ENCODE data around the gene MTA1.

- TF ChIP-seq, protein P1, sequence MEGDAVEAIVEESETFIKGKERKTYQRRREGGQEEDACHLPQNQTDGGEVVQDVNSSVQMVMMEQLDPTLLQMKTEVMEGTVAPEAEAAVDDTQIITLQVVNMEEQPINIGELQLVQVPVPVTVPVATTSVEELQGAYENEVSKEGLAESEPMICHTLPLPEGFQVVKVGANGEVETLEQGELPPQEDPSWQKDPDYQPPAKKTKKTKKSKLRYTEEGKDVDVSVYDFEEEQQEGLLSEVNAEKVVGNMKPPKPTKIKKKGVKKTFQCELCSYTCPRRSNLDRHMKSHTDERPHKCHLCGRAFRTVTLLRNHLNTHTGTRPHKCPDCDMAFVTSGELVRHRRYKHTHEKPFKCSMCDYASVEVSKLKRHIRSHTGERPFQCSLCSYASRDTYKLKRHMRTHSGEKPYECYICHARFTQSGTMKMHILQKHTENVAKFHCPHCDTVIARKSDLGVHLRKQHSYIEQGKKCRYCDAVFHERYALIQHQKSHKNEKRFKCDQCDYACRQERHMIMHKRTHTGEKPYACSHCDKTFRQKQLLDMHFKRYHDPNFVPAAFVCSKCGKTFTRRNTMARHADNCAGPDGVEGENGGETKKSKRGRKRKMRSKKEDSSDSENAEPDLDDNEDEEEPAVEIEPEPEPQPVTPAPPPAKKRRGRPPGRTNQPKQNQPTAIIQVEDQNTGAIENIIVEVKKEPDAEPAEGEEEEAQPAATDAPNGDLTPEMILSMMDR (IDR thresholded peaks at IDR 0.05) = no peak
- TF ChIP-seq MXI1 (IDR thresholded peaks at IDR 0.05; ENCODE audit: low read depth, low read length) (no peak), USF2 (IDR thresholded peaks at IDR 0.05; ENCODE audit: borderline replicate concordance, low read depth, low read length) (no peak), FOXJ3 (CRISPR knock-in tag; IDR thresholded peaks at IDR 0.05) (no peak), SMC3 (IDR thresholded peaks at IDR 0.05; ENCODE audit: low read depth, low read length) (no peak), RAD21 (IDR thresholded peaks at IDR 0.05; ENCODE audit: low read length) (no peak)
- TF ChIP-seq, protein P2, sequence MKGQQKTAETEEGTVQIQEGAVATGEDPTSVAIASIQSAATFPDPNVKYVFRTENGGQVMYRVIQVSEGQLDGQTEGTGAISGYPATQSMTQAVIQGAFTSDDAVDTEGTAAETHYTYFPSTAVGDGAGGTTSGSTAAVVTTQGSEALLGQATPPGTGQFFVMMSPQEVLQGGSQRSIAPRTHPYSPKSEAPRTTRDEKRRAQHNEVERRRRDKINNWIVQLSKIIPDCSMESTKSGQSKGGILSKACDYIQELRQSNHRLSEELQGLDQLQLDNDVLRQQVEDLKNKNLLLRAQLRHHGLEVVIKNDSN (IDR thresholded peaks at IDR 0.05; ENCODE audit: borderline replicate concordance, low read depth) = no peak
Observed at GRCh38 chr14:105436891-105437722, 17.5 kb downstream of the MTA1 start.
